ENCODE data around the gene GALNTL6.
"Not testable (repeated sequence)": the region's sequence is repeated elsewhere in the genome, so short reads cannot be mapped to it uniquely, and the experiment has no call there.

GALNTL6 gene

GRCh38 chr4:172411149-172411548, 597.9 kb downstream of the GALNTL6 start:
- no peak for DNase-seq

DNA sequence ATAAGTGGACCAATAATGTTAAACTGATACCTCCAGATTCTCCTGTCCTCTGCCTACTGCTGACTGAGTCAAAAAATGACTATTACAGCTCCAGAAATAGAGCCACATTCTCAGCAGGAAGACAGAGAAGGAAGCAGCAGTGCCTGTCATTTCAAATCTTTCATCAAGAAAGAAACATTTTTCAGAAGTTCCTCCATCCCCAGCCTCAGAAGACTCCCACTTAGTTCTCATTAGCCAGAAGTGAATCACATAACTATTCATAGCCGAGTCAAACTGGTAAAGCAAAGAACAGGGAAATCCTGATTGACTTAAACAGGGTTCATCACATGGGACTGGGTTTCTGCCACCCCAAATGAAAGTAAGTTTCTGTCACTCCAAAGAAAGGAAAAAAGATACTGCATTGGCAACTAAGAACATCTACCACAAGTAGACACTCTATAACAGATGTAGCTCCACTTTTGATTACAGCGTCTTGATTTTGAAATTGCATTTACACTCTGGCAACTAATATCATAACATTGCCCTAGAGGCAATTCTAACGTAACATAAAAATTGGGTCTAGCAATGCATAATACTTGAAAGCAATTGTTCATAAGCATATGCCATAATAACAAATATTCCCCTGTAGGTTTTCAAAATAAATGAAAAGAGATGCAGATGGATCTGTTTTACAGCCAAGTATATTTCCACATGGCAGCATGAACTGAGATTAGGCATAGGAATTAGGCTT, 599.8 kb downstream of the GALNTL6 start:
- no peak for DNase-seq

DNA sequence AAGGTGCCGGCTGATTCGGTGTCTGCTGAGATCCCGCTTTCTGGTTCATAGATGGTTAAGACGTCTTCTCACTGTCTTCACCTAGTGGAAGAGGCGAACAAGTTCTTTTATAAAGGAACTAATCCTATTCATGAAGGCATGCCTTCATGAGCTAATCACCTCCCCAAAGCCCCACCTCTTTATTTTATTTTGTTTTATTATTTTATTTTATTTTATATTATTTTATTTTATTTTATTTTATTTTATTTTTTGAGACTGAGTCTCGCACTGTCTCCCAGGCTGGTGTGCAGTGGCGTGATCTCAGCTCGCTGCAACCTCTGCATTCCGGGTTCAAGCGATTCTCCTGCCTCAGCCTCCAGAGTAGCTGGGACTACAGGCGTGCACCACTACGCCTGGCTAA, 615.8 kb downstream of the GALNTL6 start:
- not testable (repeated sequence) for DNase-seq

- DNase-seq, result no peak
These were observed 667.3 kb downstream of the GALNTL6 start for GRCh38 chr4:172480471-172480870.

GRCh38 chr4:172481802-172482508, 668.8 kb downstream of the GALNTL6 start:
- DNase-seq, result no peak

- no peak for DNase-seq
These were observed 671.8 kb downstream of the GALNTL6 start for GRCh38 chr4:172485007-172485406.

DNA sequence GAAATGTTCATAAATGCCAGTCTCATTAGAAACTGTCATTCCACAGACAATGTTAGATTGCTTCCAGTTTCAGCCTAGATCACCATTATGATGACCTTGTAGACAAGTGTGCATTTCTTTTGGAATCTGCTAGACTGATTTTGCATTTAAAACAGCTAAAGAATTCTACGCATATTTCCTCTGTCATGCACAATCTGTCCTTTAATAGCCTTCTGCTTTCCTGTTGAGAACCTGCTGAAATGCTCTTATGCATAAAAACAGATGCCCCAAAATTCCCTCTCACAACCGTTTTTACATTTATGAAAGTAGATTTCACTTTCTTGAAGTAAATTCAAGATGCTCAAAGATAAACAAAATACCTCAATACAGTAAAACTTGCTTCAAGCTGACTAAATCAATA, 673.3 kb downstream of the GALNTL6 start:
- DNase-seq, result no peak

- DNase-seq, result no peak
These were observed 676.7 kb downstream of the GALNTL6 start for GRCh38 chr4:172489861-172490260.

DNA sequence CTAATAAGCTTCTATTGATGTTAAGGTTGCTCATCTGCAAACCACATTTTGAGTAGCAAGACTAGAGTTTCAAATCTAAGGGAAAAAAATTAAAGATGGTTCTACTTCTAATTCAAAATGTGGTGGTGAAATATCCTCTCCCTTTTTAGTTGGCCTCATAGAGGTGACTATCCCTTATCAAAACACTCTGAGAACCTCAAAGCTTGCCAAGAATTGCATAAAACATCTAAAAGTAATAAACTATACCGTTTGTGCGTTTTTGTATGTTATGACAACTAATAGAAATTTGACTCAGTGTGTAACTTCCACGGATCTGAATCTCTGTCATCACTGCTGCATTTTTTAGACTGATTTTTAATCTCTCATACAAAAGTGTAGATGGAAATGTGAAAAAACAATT, 682.6 kb downstream of the GALNTL6 start:
- no peak for DNase-seq

DNA sequence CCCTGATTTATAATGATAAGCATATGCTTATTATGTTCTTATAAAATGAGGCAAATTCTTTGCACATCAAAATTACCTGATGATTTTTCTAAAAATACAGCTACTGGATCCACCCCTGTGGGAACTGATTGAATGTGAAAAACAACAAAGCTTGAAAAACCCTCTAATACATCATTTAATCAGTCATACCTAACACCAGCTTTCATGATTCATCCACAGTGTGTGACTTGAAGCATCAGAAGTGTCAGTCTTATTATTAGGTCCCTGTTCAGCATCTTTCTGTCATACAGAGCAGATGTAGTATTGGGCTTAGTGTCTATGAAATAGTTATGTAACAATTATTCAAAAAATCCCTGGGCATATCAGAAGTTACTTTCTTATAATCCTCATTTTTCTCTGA, 684.1 kb downstream of the GALNTL6 start:
- DNase-seq, result no peak

GRCh38 chr4:172514011-172514410, 700.8 kb downstream of the GALNTL6 start:
- DNase-seq, result no peak

DNA sequence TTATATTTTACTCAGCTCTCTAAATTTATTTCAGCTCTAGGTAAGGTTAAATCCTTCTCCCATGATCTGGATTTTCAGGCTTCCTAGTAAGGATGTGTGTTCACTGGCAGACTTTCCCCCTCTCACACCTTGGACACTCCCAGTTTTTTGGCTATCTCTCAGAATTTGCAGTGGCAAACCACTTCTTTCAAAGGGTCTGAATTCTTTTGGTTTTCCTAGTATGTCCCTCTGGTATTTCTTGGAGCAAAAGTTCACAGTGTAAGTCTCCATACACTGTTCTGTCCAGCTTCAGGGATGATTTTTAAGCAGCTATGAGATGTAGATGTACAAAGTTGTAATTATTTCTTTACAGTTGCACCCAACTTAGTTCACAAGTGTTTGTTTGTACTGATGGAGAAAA, 701.6 kb downstream of the GALNTL6 start:
- DNase-seq, result no peak

- no peak for DNase-seq
These were observed 702.2 kb downstream of the GALNTL6 start for GRCh38 chr4:172515266-172515879.

GRCh38 chr4:172517391-172517790, 704.2 kb downstream of the GALNTL6 start:
- DNase-seq, result no peak

DNA sequence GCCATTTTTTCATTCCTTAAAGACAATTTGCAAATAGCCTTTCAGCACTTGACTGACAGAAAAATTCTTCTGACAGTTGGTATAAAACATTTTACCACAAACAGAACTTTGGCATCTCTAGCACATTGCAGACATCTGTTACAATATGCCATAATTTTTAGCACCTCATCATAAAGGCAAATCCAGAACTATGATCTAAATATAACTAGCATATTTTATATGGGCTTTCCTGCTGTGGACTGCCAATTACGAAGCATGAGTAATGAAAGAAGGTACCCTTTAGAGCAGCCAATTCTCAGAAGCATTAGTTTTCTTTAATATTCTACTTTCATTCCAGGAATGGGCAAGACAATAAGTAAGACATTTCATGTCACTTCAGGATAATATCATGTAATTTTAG, 708.0 kb downstream of the GALNTL6 start:
- no peak for DNase-seq

DNA sequence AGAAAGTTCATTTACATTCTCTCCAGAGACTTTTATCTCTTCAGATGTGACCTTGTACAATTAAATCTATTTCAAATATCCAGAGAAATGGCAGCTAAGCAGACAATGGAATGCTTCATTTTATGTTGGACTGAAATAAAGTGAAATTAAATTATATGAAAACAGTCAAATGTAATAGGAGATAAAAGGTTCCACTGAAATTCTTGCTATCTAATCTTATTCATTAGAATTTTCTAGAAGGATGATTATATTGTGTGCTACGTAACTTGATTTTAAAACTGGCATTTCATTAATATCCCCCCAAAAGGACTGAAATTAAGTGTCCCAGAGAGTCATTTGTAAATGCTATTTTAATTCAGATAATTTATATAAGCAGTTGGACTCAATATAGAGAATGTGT, 708.5 kb downstream of the GALNTL6 start:
- no peak for DNase-seq

- DNase-seq, result no peak
These were observed 730.0 kb downstream of the GALNTL6 start for GRCh38 chr4:172543249-172543648.

- no peak for DNase-seq
These were observed 733.6 kb downstream of the GALNTL6 start for GRCh38 chr4:172546782-172547181.

DNA sequence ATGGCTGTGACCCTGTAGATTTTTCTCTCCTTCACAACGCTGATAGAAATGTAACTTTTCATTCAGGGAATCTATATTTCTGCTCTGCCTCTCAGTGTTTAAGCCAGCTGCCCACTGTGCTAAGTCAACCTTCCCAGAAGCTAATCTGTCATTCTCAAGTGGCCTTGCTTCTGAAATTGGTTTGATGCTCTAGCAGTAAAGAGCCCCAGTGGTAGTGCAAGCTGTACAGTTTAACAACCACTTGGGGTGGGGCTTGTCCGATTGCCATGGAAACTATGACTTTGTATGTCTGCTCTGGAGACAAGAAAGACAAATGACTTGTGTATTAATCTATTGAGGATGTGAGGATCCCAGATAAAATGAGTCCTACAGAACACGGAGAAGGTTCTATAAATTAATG, 734.5 kb downstream of the GALNTL6 start:
- DNase-seq, result no peak

- no peak for DNase-seq
These were observed 740.0 kb downstream of the GALNTL6 start for GRCh38 chr4:172553216-172553615.

GRCh38 chr4:172554588-172554987, 741.4 kb downstream of the GALNTL6 start:
- no peak for DNase-seq

DNA sequence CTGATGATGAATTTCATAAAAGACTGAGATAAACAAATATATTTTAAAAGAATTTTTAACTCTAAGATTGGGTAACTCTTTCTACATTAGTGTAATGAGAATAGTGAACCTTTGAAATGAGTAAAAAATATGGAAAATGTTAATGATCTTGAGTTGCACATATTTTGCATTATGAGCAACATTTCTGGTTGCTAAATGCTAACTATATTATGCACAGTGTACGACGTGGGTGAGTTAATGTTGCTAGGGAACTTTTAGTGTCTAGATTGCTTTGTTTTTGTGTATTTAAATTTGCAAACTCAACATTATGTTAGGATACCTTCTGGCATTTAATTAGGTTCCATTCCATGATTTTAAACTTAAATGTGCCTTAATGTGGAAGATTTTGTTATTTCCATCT, 742.5 kb downstream of the GALNTL6 start:
- no peak for DNase-seq

GRCh38 chr4:172573899-172574298, 760.7 kb downstream of the GALNTL6 start:
- no peak for DNase-seq

DNA sequence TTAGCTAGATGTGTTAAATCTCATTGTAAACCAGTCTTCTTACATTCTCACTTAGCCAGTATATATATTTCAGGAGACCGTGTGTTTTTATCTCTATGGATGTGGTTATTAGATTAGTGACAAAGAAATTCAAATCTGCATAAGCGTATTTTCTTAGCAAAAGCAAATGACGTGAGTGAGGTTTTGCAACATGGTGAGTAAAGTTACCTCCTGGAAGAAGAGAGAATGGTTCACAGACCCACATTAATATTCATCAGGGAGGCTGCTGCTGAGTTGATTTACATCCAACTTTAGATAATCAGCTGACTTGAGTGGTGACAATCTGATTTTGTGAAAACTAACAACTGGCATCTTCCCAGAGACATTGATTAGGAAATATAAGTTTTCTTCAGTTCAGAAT, 765.5 kb downstream of the GALNTL6 start:
- DNase-seq, result no peak
